ENCODE measurements around the gene PIF1. TPM values are rescaled to one million over a fixed set of nuclear protein-coding genes. Genes with fewer than 3 reads are reported as not detected.

The PIF1 gene
- total and polyA plus RNA-seq, 5 experiments from 2014 or later = 0.15 to 0.68 (median 0.52) TPM; not detected in 2

DNA sequence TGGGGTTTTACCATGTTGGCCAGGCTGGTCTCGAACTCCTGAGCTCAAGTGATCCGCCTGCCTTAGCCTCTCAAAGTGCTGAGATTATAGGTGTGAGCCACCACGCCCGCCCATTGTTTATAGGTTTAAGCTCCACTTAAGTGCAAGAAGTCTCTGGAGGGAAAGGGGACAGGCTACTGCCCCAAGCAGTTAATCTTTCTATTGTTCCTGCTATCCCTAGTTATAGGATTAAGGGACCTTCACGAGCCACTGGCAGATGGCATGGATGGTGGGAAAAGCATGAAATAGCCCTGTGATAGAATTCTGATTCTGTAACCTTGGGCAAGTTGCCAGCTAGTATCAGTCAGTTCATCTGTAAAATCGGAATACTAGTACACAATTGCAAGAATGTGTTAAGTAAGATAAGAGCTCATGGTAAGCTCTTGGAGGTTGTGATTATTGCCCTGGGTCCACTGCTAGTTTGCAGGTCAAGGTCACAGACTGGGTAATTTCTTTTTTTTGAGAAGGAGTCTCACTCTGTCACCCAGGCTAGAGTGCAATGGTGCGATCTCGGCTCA lies 44.8 kb downstream of the PIF1 start:
- Mint-ChIP-seq H3K9me3 (no peaks in the 10 kb centered on the region), H3K27me3 (peaks cover 6 to 21% (median 15%) of the 10 kb centered on the region in 5 donors), H3K4me1 (peaks cover 2 to 13% (median 6%) of the 10 kb centered on the region in 4 donors), H3K4me3 (no peak overlapping the region), H3K27ac (no peak overlapping the region), H3K36me3 (no peaks in the 10 kb centered on the region)
- DNase-seq = no peak
- ATAC-seq = no peak
- POLR2A ChIA-PET = no interaction called here

DNA sequence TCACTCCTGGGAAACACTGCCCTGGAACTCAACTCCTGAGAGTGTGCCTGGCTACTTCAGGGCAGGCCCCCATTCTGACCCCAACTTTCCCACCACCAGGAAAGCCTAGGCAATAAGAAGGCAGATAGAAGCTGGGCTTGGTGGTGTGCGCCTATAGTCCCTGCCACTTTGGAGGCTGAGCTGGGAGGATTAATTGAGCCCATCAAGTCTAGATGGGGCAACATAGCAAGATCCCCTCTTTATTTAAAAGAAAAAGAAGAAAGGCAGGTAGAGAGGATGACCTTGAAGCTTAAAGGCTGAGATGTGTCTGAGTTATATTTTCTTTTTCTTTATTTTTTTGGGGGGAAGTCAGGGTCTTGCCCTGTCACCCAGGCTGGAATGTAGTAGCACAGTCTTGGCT lies 45.8 kb downstream of the PIF1 start:
- no peaks in the 10 kb centered on the region for H3K9me3 Mint-ChIP-seq
- H3K4me3 Mint-ChIP-seq = no peak overlapping the region
- POLR2A ChIA-PET = no interaction called here
- no peak overlapping the region for H3K27ac Mint-ChIP-seq
- no peaks in the 10 kb centered on the region for H3K36me3 Mint-ChIP-seq
- ATAC-seq (no peak), DNase-seq (no peak)
- peaks cover 2 to 13% (median 6%) of the 10 kb centered on the region in 4 donors for H3K4me1 Mint-ChIP-seq
- H3K27me3 Mint-ChIP-seq = peaks cover 6 to 23% (median 15%) of the 10 kb centered on the region in 5 donors

GRCh38 chr15:64779024-64779423 lies 46.4 kb downstream of the PIF1 start:
- DNase-seq = no peak
- Mint-ChIP-seq H3K4me3 (peak overlapping the region in 1 of 10 donors; percentile 4), H3K27me3 (peaks cover 8 to 29% (median 19%) of the 10 kb centered on the region in 5 donors)

GRCh38 chr15:64776402-64776786 lies 49.1 kb downstream of the PIF1 start:
- Mint-ChIP-seq H3K36me3 (no peaks in the 10 kb centered on the region), H3K27ac (no peak overlapping the region), H3K4me3 (peak overlapping the region in 9 of 10 donors; percentile 65 to 83 (median 72)), H3K4me1 (peaks cover 3 to 8% (median 6%) of the 10 kb centered on the region in 4 donors), H3K9me3 (no peaks in the 10 kb centered on the region), H3K27me3 (peaks cover 18 to 45% (median 34%) of the 10 kb centered on the region in 5 donors)
- POLR2A ChIA-PET = no interaction called here
- ATAC-seq (no peak), DNase-seq (no peak)

More at GRCh38 chr15:64779024-64779423, 46.4 kb downstream of the PIF1 start:
- Mint-ChIP-seq H3K27ac (no peak overlapping the region), H3K9me3 (no peaks in the 10 kb centered on the region), H3K4me1 (peaks cover 4 to 18% (median 11%) of the 10 kb centered on the region in 4 donors), H3K36me3 (no peaks in the 10 kb centered on the region)
- no peak for ATAC-seq
- POLR2A ChIA-PET = no interaction called here

DNA sequence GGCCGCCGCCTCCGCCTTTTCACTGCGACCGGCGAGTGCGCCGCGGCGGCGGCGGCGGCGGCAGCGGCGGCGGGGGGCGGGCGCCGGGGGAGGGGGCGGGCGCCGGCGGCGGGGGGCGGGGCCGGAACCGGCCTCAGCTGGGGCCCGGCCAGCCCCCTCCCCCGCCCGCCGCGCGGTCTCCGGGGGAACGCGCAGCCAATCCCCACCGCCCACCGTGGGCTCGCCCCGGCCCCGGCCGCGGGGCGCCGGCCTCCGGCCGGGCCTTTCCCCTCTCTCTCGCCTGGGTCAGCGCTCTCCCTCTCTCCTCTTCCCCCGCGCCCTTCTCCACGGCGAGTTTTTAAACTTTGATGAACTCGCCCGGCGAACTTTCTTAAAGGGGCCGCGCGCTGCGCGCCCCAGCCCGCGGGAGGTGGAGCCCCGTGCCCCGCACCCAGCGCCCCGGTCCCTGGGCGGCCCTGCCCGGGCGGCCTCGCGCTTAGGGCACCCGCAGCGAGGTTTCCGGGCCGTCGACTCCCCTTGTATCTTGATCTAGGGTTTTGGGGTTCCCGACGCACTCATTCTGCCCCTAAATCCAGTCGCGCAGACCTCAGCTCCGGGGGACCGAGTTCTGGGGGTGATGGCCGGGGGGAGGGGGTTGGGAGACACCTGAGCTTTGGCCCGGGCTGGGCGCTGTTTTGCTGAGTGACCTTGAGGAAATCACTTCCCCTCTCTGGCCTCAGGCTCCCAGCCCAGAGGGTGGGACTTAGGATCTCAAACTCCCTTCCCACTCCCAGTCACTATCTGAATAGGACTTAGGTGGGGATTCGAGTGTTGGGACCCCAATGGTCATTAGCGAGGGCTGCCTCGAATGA lies 49.7 kb downstream of the PIF1 start, which contains the start of gene RBPMS2:
Gene RBPMS2 (minus strand): TSS at position 39 of the 851 bp plus-strand sequence. CDS start 270 bp downstream, outside the sequence.
- H3K27me3 Mint-ChIP-seq = peaks cover 16 to 45% (median 32%) of the 10 kb centered on the region in 5 donors
- DNase-seq (no peak), ATAC-seq (peak; percentile 33 to 70)
- H3K27ac Mint-ChIP-seq = peak within 1 kb of the TSS in 1 of 10 donors; percentile 40
- H3K4me1 Mint-ChIP-seq = peaks cover 3 to 8% (median 6%) of the 10 kb centered on the region in 4 donors
- POLR2A ChIA-PET = no interaction called here
- H3K9me3 Mint-ChIP-seq = no peaks in the 10 kb centered on the region
- H3K4me3 Mint-ChIP-seq = peak within 1 kb of the TSS; percentile 62 to 83 (median 72)
- H3K36me3 Mint-ChIP-seq = no peaks in the 10 kb centered on the region

GRCh38 chr15:64774629-64775493 lies 50.6 kb downstream of the PIF1 start:
- H3K27me3 Mint-ChIP-seq = peaks cover 18 to 45% (median 33%) of the 10 kb centered on the region in 5 donors
- no peaks in the 10 kb centered on the region for H3K9me3 Mint-ChIP-seq
- no peaks in the 10 kb centered on the region for H3K36me3 Mint-ChIP-seq
- peak overlapping the region; percentile 28 to 83 (median 58) for H3K4me3 Mint-ChIP-seq
- H3K4me1 Mint-ChIP-seq = peaks cover 3 to 8% (median 6%) of the 10 kb centered on the region in 4 donors
- DNase-seq (peak in 3 of 10 donors; percentile 4 to 12 (median 10)), ATAC-seq (peak; percentile 60 to 68)
- no peak overlapping the region for H3K27ac Mint-ChIP-seq
- POLR2A ChIA-PET = interaction anchor here (1.1 kb wide), 1 partner anchor 13 kb away, joined by 3 read pairs; no protein-coding TSS in a partner anchor

- ATAC-seq = no peak
- Mint-ChIP-seq H3K4me1 (peaks cover 3 to 8% (median 6%) of the 10 kb centered on the region in 4 donors), H3K4me3 (peak overlapping the region; percentile 42 to 83 (median 60)), H3K9me3 (no peaks in the 10 kb centered on the region), H3K36me3 (no peaks in the 10 kb centered on the region), H3K27me3 (peaks cover 18 to 45% (median 32%) of the 10 kb centered on the region in 5 donors), H3K27ac (peak overlapping the region in 1 of 10 donors; percentile 40)
- DNase-seq = no peak
- POLR2A ChIA-PET = interaction anchor here (1.1 kb wide), 1 partner anchor 12 kb away, joined by 3 read pairs; no protein-coding TSS in a partner anchor
Measured at GRCh38 chr15:64774037-64774628, 51.3 kb downstream of the PIF1 start.

DNA sequence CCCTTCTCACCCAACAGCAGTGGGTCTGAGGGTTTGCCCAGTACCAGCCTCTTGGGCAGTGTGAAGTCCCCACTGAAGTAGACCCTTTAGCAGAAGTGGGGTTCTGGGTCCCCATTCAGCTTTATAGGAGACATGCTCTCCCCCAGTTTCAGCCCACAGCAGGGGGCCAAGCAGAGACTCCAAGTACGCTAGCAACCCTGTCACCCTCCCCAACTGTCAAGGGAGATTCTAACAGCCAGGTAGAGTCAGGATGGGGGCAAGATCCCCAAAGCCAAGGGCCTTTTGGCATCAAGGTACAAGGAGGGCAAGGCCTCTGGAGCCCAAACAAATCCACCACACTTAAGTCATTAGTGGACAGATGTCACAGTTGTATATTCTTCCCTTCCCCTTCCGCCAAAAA lies 51.8 kb downstream of the PIF1 start:
- DNase-seq (no peak), ATAC-seq (no peak)
- Mint-ChIP-seq H3K9me3 (no peaks in the 10 kb centered on the region), H3K36me3 (no peaks in the 10 kb centered on the region), H3K27me3 (peaks cover 16 to 45% (median 32%) of the 10 kb centered on the region in 5 donors), H3K4me3 (peak overlapping the region; percentile 28 to 83 (median 60)), H3K4me1 (peaks cover 3 to 8% (median 6%) of the 10 kb centered on the region in 4 donors), H3K27ac (peak overlapping the region in 1 of 10 donors; percentile 24)
- POLR2A ChIA-PET = interaction anchor here (1.1 kb wide), 1 partner anchor 12 kb away, joined by 3 read pairs; no protein-coding TSS in a partner anchor

- DNase-seq = no peak
- Mint-ChIP-seq H3K4me3 (peak overlapping the region in 4 of 10 donors; percentile 5 to 42 (median 28)), H3K27me3 (peaks cover 16 to 45% (median 32%) of the 10 kb centered on the region in 5 donors), H3K4me1 (peaks cover 3 to 10% (median 6%) of the 10 kb centered on the region in 4 donors), H3K36me3 (no peaks in the 10 kb centered on the region), H3K27ac (no peak overlapping the region), H3K9me3 (no peaks in the 10 kb centered on the region)
- POLR2A ChIA-PET = no interaction called here
- no peak for ATAC-seq
Measured at GRCh38 chr15:64772964-64773363, 52.5 kb downstream of the PIF1 start.

DNA sequence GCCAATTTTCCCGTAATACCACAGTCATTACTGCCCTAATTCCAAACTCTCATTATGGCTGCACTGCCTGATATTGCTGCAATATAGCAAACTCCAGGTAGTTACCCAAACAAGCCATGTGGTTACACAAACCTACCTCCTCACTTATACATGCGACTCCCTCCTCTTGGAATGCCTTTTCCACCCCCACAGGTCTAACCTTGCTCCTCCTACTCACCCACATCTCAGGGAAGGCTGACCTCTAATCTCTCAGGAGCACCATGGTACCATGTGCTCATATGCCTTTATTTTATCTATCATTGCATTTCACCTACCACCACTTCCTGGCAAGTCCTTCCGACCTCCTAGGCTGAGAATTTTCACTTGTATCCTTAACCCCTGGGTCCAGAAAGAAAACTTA lies 53.0 kb downstream of the PIF1 start:
- Mint-ChIP-seq H3K4me1 (peaks cover 3 to 14% (median 6%) of the 10 kb centered on the region in 4 donors), H3K9me3 (no peaks in the 10 kb centered on the region), H3K27me3 (peaks cover 16 to 42% (median 31%) of the 10 kb centered on the region in 5 donors), H3K36me3 (no peaks in the 10 kb centered on the region), H3K27ac (no peak overlapping the region), H3K4me3 (no peak overlapping the region)
- no peak for DNase-seq
- POLR2A ChIA-PET = no interaction called here
- ATAC-seq = no peak

GRCh38 chr15:64770626-64771025 lies 54.8 kb downstream of the PIF1 start:
- Mint-ChIP-seq H3K4me1 (peaks cover 3 to 11% (median 5%) of the 10 kb centered on the region in 4 donors), H3K27me3 (peaks cover 16 to 32% (median 23%) of the 10 kb centered on the region in 5 donors), H3K36me3 (no peaks in the 10 kb centered on the region), H3K27ac (no peak overlapping the region), H3K9me3 (no peaks in the 10 kb centered on the region), H3K4me3 (no peak overlapping the region)
- POLR2A ChIA-PET = no interaction called here
- ATAC-seq (no peak), DNase-seq (no peak)

DNA sequence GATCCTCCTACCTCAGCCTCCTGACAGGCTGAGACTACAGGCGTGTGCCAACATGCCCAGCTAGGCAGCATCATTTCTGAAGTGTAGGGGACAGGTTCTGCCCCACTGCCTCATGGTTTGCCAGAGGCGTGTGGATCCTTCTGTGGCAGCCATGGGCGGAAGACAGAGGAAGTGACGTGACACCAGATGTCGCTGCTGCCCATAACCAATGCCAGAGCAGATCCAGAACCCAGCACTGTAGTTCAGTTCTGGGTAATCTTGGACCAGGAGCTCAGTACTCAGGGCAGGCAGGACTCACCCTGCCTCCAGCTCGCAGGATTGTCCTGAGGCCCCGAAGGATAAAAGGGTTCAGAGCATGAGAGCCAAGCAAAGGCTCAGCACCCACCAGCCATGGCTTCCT lies 58.2 kb downstream of the PIF1 start:
- Mint-ChIP-seq H3K27ac (no peak overlapping the region), H3K4me1 (peaks cover 0 to 6% (median 0%) of the 10 kb centered on the region in 4 donors), H3K27me3 (peaks cover 0 to 11% (median 4%) of the 10 kb centered on the region in 5 donors), H3K9me3 (no peaks in the 10 kb centered on the region), H3K36me3 (no peaks in the 10 kb centered on the region), H3K4me3 (no peak overlapping the region)
- POLR2A ChIA-PET = no interaction called here
- DNase-seq (no peak), ATAC-seq (no peak)
